GM23248 (cell line): ENCODE data around the gene MYO16.

Source experiments
- EZH2 ChIP-seq: fragments of 200-600 bp; sonication (generic); IDR thresholded peaks from 2 replicates; pipeline ENCODE4 v1.6.1; 2018; ENCODE audit warnings: antibody characterized with exemption, mild to moderate bottlenecking; ENCODE audit not compliant: insufficient read depth, poor library complexity, severe bottlenecking
- EZH2phosphoT487 ChIP-seq: fragments of 200-600 bp; sonication (generic); IDR thresholded peaks from 2 replicates; pipeline ENCODE4 v1.6.1; 2018; ENCODE audit warnings: antibody characterized with exemption, moderate library complexity, mild to moderate bottlenecking, low read depth; ENCODE audit not compliant: insufficient read depth

DNA sequence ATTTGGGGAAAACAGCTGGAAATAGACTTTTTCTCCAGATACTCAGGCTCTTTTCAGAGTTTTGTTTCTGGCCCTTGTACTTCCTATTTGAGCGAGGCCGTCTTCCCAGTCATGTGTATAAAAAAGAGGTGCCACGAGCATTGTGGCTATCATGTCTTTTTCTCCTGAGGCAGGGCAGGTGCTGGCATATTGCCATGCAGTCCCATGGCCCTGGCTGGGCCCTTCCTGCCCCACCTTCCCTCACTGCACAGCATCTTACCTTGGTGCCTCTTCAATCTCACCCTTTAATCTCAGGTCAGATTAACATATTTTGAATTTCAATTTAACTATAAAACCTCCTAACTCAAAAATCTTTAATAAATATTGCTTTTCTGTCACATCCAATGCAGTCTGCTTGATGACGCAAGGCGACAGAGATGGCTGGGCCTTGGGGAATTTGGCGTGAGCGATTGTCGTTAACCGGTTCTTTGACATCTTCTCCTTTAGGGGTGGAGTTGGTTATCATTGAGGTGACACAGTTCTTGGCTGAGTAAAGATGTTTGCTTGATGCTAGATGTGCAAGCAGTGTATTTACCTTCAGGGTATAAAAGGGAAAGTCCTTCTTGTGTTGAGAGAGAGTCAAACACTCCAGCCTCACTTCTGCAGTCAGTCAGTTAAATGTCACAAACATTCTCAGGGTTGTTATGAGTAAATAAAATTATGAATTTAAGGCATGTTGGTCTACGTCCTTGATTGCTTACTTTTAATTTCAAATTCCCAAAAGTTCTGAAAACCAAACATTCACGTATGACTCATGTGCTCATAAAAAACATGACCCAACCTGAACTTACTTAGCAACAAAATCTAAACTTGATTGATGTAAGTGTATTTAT is 289.9 kb downstream of the MYO16 start:
- no peak for TF ChIP-seq EZH2
- no peak for TF ChIP-seq EZH2phosphoT487
